ENCODE results near the gene FBXO7. TPM values are rescaled to one million over a fixed set of nuclear protein-coding genes. Genes with fewer than 3 reads are reported as not detected.

FBXO7 gene
- total and polyA plus RNA-seq, 2 experiments from 2014 or later, result 38.6 to 68.5 TPM

GRCh38 chr22:32532820-32533128 lies 58.2 kb downstream of the FBXO7 start:
- no peaks in the 10 kb centered on the region for H4K20me1 ChIP-seq (replicated peaks; ENCODE audit: insufficient read depth)
- no peak overlapping the region for H3K4me3 ChIP-seq
- no peaks in the 10 kb centered on the region for H3K9me2 ChIP-seq (ENCODE audit: insufficient read depth)
- no peak overlapping the region for H3K4me2 ChIP-seq
- no peaks in the 10 kb centered on the region for H3K36me3 ChIP-seq (ENCODE audit: insufficient read depth)
- no peaks in the 10 kb centered on the region for H3K9me3 Mint-ChIP-seq
- no peak overlapping the region for H3K27ac ChIP-seq (ENCODE audit: low read depth)
- H3K4me3 Mint-ChIP-seq, result no peak overlapping the region
- H3F3A ChIP-seq (replicated peaks; ENCODE audit: low read depth), result no peaks in the 10 kb centered on the region; the same call in 1 of the 2 replicates
- DNase-seq (ENCODE audit: low spot score) (no peak), ATAC-seq (no peak)
- H2AFZ ChIP-seq, result no peak overlapping the region
- no peak overlapping the region for H3K27ac Mint-ChIP-seq
- H3K27me3 Mint-ChIP-seq (ENCODE audit: insufficient read depth, low read depth, poor library complexity), result peaks cover 15% of the 10 kb centered on the region
- peaks cover 8% of the 10 kb centered on the region; the same call in 2 of the 3 replicates for H3K4me1 Mint-ChIP-seq
- peaks cover under 1% of the 10 kb centered on the region; the same call in 1 of the 3 replicates for H3K36me3 Mint-ChIP-seq (ENCODE audit: low read depth)
- no peaks in the 10 kb centered on the region; the same call in 1 of the 2 replicates for H3K4me1 ChIP-seq (ENCODE audit: insufficient read depth)
- no peak for TF ChIP-seq ZNF331 (CRISPR knock-in tag; IDR thresholded peaks at IDR 0.05; ENCODE audit: low read depth)
- TF ChIP-seq, protein P1, sequence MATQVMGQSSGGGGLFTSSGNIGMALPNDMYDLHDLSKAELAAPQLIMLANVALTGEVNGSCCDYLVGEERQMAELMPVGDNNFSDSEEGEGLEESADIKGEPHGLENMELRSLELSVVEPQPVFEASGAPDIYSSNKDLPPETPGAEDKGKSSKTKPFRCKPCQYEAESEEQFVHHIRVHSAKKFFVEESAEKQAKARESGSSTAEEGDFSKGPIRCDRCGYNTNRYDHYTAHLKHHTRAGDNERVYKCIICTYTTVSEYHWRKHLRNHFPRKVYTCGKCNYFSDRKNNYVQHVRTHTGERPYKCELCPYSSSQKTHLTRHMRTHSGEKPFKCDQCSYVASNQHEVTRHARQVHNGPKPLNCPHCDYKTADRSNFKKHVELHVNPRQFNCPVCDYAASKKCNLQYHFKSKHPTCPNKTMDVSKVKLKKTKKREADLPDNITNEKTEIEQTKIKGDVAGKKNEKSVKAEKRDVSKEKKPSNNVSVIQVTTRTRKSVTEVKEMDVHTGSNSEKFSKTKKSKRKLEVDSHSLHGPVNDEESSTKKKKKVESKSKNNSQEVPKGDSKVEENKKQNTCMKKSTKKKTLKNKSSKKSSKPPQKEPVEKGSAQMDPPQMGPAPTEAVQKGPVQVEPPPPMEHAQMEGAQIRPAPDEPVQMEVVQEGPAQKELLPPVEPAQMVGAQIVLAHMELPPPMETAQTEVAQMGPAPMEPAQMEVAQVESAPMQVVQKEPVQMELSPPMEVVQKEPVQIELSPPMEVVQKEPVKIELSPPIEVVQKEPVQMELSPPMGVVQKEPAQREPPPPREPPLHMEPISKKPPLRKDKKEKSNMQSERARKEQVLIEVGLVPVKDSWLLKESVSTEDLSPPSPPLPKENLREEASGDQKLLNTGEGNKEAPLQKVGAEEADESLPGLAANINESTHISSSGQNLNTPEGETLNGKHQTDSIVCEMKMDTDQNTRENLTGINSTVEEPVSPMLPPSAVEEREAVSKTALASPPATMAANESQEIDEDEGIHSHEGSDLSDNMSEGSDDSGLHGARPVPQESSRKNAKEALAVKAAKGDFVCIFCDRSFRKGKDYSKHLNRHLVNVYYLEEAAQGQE (IDR thresholded peaks at IDR 0.05; ENCODE audit: unreplicated experiment), result no peak
- TF ChIP-seq, protein P2, sequence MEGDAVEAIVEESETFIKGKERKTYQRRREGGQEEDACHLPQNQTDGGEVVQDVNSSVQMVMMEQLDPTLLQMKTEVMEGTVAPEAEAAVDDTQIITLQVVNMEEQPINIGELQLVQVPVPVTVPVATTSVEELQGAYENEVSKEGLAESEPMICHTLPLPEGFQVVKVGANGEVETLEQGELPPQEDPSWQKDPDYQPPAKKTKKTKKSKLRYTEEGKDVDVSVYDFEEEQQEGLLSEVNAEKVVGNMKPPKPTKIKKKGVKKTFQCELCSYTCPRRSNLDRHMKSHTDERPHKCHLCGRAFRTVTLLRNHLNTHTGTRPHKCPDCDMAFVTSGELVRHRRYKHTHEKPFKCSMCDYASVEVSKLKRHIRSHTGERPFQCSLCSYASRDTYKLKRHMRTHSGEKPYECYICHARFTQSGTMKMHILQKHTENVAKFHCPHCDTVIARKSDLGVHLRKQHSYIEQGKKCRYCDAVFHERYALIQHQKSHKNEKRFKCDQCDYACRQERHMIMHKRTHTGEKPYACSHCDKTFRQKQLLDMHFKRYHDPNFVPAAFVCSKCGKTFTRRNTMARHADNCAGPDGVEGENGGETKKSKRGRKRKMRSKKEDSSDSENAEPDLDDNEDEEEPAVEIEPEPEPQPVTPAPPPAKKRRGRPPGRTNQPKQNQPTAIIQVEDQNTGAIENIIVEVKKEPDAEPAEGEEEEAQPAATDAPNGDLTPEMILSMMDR (conservative IDR thresholded peaks at IDR 0.05; ENCODE audit: low read depth in 2 of 2), result no peak
- no peak for TF ChIP-seq ZNF114 (CRISPR knock-in tag; IDR thresholded peaks at IDR 0.05)
- TF ChIP-seq JUNB (IDR thresholded peaks at IDR 0.05; ENCODE audit: unreplicated experiment), result no peak
- TF ChIP-seq NANOG (IDR thresholded peaks at IDR 0.05; ENCODE audit: borderline replicate concordance), result no peak
- TF ChIP-seq EZH2 (IDR thresholded peaks at IDR 0.05; ENCODE audit: low read depth, unreplicated experiment), result no peak
- no peaks in the 10 kb centered on the region for H3K27me3 ChIP-seq (ENCODE audit: insufficient read depth)
- H3K79me2 ChIP-seq (replicated peaks; ENCODE audit: insufficient read depth), result no peaks in the 10 kb centered on the region

- no peaks in the 10 kb centered on the region for H3K79me2 ChIP-seq (replicated peaks; ENCODE audit: insufficient read depth)
- no peak overlapping the region for H2AFZ ChIP-seq
- H3F3A ChIP-seq (replicated peaks; ENCODE audit: low read depth), result no peaks in the 10 kb centered on the region; the same call in 1 of the 2 replicates
- H3K9me2 ChIP-seq (ENCODE audit: insufficient read depth), result no peaks in the 10 kb centered on the region
- Mint-ChIP-seq H3K27ac (0 out of 2 replicates have a peak overlapping the region, but pooled peaks have one; percentile 22), H3K9me3 (no peaks in the 10 kb centered on the region; the same call in 2 of the 3 replicates), H3K27me3 (ENCODE audit: insufficient read depth, low read depth, poor library complexity) (peaks cover 18% of the 10 kb centered on the region), H3K36me3 (ENCODE audit: low read depth) (peaks cover 5% of the 10 kb centered on the region; the same call in 2 of the 3 replicates), H3K4me3 (no peak overlapping the region), H3K4me1 (peaks cover 8% of the 10 kb centered on the region)
- H4K20me1 ChIP-seq (replicated peaks; ENCODE audit: insufficient read depth), result no peaks in the 10 kb centered on the region
- no peak overlapping the region for H3K4me2 ChIP-seq
- no peak for ATAC-seq
- H3K27ac ChIP-seq (ENCODE audit: low read depth), result no peak overlapping the region
- no peak for DNase-seq (ENCODE audit: low spot score)
- H3K36me3 ChIP-seq (ENCODE audit: insufficient read depth), result no peaks in the 10 kb centered on the region
- H3K4me3 ChIP-seq, result no peak overlapping the region
- no peaks in the 10 kb centered on the region for H3K27me3 ChIP-seq (ENCODE audit: insufficient read depth)
- H3K4me1 ChIP-seq (ENCODE audit: insufficient read depth), result no peaks in the 10 kb centered on the region; the same call in 1 of the 2 replicates
- TF ChIP-seq NANOG (IDR thresholded peaks at IDR 0.05; ENCODE audit: borderline replicate concordance) (no peak), EZH2 (IDR thresholded peaks at IDR 0.05; ENCODE audit: low read depth, unreplicated experiment) (no peak), JUNB (IDR thresholded peaks at IDR 0.05; ENCODE audit: unreplicated experiment) (no peak), ZNF331 (CRISPR knock-in tag; IDR thresholded peaks at IDR 0.05; ENCODE audit: low read depth) (no peak)
- TF ChIP-seq, protein P3, sequence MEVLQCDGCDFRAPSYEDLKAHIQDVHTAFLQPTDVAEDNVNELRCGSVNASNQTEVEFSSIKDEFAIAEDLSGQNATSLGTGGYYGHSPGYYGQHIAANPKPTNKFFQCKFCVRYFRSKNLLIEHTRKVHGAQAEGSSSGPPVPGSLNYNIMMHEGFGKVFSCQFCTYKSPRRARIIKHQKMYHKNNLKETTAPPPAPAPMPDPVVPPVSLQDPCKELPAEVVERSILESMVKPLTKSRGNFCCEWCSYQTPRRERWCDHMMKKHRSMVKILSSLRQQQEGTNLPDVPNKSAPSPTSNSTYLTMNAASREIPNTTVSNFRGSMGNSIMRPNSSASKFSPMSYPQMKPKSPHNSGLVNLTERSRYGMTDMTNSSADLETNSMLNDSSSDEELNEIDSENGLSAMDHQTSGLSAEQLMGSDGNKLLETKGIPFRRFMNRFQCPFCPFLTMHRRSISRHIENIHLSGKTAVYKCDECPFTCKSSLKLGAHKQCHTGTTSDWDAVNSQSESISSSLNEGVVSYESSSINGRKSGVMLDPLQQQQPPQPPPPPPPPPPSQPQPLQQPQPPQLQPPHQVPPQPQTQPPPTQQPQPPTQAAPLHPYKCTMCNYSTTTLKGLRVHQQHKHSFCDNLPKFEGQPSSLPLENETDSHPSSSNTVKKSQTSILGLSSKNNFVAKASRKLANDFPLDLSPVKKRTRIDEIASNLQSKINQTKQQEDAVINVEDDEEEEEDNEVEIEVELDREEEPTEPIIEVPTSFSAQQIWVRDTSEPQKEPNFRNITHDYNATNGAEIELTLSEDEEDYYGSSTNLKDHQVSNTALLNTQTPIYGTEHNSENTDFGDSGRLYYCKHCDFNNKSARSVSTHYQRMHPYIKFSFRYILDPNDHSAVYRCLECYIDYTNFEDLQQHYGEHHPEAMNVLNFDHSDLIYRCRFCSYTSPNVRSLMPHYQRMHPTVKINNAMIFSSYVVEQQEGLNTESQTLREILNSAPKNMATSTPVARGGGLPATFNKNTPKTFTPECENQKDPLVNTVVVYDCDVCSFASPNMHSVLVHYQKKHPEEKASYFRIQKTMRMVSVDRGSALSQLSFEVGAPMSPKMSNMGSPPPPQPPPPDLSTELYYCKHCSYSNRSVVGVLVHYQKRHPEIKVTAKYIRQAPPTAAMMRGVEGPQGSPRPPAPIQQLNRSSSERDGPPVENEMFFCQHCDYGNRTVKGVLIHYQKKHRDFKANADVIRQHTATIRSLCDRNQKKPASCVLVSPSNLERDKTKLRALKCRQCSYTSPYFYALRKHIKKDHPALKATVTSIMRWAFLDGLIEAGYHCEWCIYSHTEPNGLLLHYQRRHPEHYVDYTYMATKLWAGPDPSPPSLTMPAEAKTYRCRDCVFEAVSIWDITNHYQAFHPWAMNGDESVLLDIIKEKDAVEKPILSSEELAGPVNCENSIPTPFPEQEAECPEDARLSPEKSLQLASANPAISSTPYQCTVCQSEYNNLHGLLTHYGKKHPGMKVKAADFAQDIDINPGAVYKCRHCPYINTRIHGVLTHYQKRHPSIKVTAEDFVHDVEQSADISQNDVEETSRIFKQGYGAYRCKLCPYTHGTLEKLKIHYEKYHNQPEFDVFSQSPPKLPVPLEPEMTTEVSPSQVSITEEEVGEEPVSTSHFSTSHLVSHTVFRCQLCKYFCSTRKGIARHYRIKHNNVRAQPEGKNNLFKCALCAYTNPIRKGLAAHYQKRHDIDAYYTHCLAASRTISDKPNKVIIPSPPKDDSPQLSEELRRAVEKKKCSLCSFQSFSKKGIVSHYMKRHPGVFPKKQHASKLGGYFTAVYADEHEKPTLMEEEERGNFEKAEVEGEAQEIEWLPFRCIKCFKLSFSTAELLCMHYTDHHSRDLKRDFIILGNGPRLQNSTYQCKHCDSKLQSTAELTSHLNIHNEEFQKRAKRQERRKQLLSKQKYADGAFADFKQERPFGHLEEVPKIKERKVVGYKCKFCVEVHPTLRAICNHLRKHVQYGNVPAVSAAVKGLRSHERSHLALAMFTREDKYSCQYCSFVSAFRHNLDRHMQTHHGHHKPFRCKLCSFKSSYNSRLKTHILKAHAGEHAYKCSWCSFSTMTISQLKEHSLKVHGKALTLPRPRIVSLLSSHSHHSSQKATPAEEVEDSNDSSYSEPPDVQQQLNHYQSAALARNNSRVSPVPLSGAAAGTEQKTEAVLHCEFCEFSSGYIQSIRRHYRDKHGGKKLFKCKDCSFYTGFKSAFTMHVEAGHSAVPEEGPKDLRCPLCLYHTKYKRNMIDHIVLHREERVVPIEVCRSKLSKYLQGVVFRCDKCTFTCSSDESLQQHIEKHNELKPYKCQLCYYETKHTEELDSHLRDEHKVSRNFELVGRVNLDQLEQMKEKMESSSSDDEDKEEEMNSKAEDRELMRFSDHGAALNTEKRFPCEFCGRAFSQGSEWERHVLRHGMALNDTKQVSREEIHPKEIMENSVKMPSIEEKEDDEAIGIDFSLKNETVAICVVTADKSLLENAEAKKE (CRISPR knock-in tag; IDR thresholded peaks at IDR 0.05), result no peak
These were observed 58.9 kb downstream of the FBXO7 start for GRCh38 chr22:32533265-32534111.
